ENCODE measurements around the gene SORCS1. TPM values are rescaled to one million over a fixed set of nuclear protein-coding genes. Genes with fewer than 3 reads are reported as not detected.

The SORCS1 gene
- total RNA-seq, 1 experiment from 2014 or later = not detected

GRCh38 chr10:106534441-106534840 is 630.1 kb downstream of the SORCS1 start:
- intact Hi-C loops (cut with micrococcal nuclease; ENCODE audit: unreplicated experiment) = no loop called here
- Mint-ChIP-seq H3K9me3 (ENCODE audit: unreplicated experiment) (no peaks in the 10 kb centered on the region), H3K36me3 (ENCODE audit: insufficient read depth, unreplicated experiment) (no peaks in the 10 kb centered on the region), H3K4me3 (ENCODE audit: unreplicated experiment) (no peak overlapping the region), H3K4me1 (ENCODE audit: low read depth, unreplicated experiment) (no peaks in the 10 kb centered on the region), H3K27ac (ENCODE audit: unreplicated experiment) (no peak overlapping the region), H3K27me3 (ENCODE audit: insufficient read depth, unreplicated experiment) (no peaks in the 10 kb centered on the region)
- no peak for TF ChIP-seq CTCF (IDR thresholded peaks at IDR 0.05; ENCODE audit: insufficient read depth in 1 of 2, low read depth in 1 of 2, low read length in 1 of 2, severe bottlenecking in 1 of 2, unreplicated experiment in 1 of 2)
- H3K27me3 ChIP-seq (replicated peaks; ENCODE audit: control insufficient read depth, insufficient read depth, low read length) = no peaks in the 10 kb centered on the region
- ChIA-PET POLR2A (no interaction called here), CTCF (no interaction called here)
- no peaks in the 10 kb centered on the region for H3K36me3 ChIP-seq (ENCODE audit: control insufficient read depth, insufficient read depth, low read length)
- no peak for DNase-seq
- no peaks in the 10 kb centered on the region for H3K4me1 ChIP-seq
- BruUV-seq (replicated peaks) = no TSS peak
- H3K9me3 ChIP-seq = peaks cover 21% of the 10 kb centered on the region
- no peak overlapping the region for H3K4me3 ChIP-seq (ENCODE audit: low read depth, low read length)

GRCh38 chr10:106528702-106529101 is 635.8 kb downstream of the SORCS1 start:
- H3K27me3 ChIP-seq (replicated peaks; ENCODE audit: control insufficient read depth, insufficient read depth, low read length) = no peaks in the 10 kb centered on the region
- H3K27ac Mint-ChIP-seq (ENCODE audit: unreplicated experiment) = no peak overlapping the region
- H3K36me3 ChIP-seq (ENCODE audit: control insufficient read depth, insufficient read depth, low read length) = no peaks in the 10 kb centered on the region
- ChIA-PET POLR2A (no interaction called here), CTCF (no interaction called here)
- H3K4me3 Mint-ChIP-seq (ENCODE audit: unreplicated experiment) = no peak overlapping the region
- no peaks in the 10 kb centered on the region for H3K4me1 Mint-ChIP-seq (ENCODE audit: low read depth, unreplicated experiment)
- H3K4me1 ChIP-seq = no peaks in the 10 kb centered on the region
- no peak for DNase-seq
- TF ChIP-seq CTCF (IDR thresholded peaks at IDR 0.05; ENCODE audit: insufficient read depth in 1 of 2, low read depth in 1 of 2, low read length in 1 of 2, severe bottlenecking in 1 of 2, unreplicated experiment in 1 of 2) = no peak
- H3K36me3 Mint-ChIP-seq (ENCODE audit: insufficient read depth, unreplicated experiment) = no peaks in the 10 kb centered on the region
- BruUV-seq (replicated peaks) = no TSS peak
- H3K9me3 ChIP-seq = no peaks in the 10 kb centered on the region
- no peaks in the 10 kb centered on the region for H3K27me3 Mint-ChIP-seq (ENCODE audit: insufficient read depth, unreplicated experiment)
- no peak overlapping the region for H3K4me3 ChIP-seq (ENCODE audit: low read depth, low read length)
- no peaks in the 10 kb centered on the region for H3K9me3 Mint-ChIP-seq (ENCODE audit: unreplicated experiment)
- intact Hi-C loops (cut with micrococcal nuclease; ENCODE audit: unreplicated experiment) = no loop called here

GRCh38 chr10:106525835-106526234 is 638.7 kb downstream of the SORCS1 start:
- POLR2A ChIA-PET = no interaction called here
- Mint-ChIP-seq H3K36me3 (ENCODE audit: insufficient read depth, unreplicated experiment) (no peaks in the 10 kb centered on the region), H3K27me3 (ENCODE audit: insufficient read depth, unreplicated experiment) (no peaks in the 10 kb centered on the region), H3K9me3 (ENCODE audit: unreplicated experiment) (no peaks in the 10 kb centered on the region), H3K27ac (ENCODE audit: unreplicated experiment) (no peak overlapping the region), H3K4me1 (ENCODE audit: low read depth, unreplicated experiment) (no peaks in the 10 kb centered on the region), H3K4me3 (ENCODE audit: unreplicated experiment) (no peak overlapping the region)
- no peak for TF ChIP-seq CTCF (IDR thresholded peaks at IDR 0.05; ENCODE audit: insufficient read depth in 1 of 2, low read depth in 1 of 2, low read length in 1 of 2, severe bottlenecking in 1 of 2, unreplicated experiment in 1 of 2)
- Histone ChIP-seq H3K9me3 (no peaks in the 10 kb centered on the region), H3K36me3 (ENCODE audit: control insufficient read depth, insufficient read depth, low read length) (no peaks in the 10 kb centered on the region), H3K4me3 (ENCODE audit: low read depth, low read length) (no peak overlapping the region), H3K27me3 (replicated peaks; ENCODE audit: control insufficient read depth, insufficient read depth, low read length) (no peaks in the 10 kb centered on the region), H3K4me1 (no peaks in the 10 kb centered on the region)
- no peak for DNase-seq
- CTCF ChIA-PET = no interaction called here
- no TSS peak for BruUV-seq (replicated peaks)
- intact Hi-C loops (cut with micrococcal nuclease; ENCODE audit: unreplicated experiment) = no loop called here

All from Caco-2 (cell line).